SK-MEL-5 (cell line): Measurements from ENCODE around the gene REXO5. TPM values are rescaled to one million over a fixed set of nuclear protein-coding genes. Genes with fewer than 3 reads are reported as not detected.
"Not testable (repeated sequence)": the region's sequence is repeated elsewhere in the genome, so short reads cannot be mapped to it uniquely, and the experiment has no call there.

Source experiments
- DNase-seq: peaks from one replicate; pipeline ENCODE4 v3.0.0-alpha.2; 2016; ENCODE audit warnings: low read depth, low spot score
- in situ Hi-C: cut with HindIII; loops from 2 replicates; pipeline ENCODE4 v1.10.0; 2016; ENCODE audit warnings: low sequenced_read_pairs, high pct_unique_total_duplicates, low pct_unique_long_range_greater_than_20kb
- total RNA-seq: library from RNA; depleted of rRNA; stranded (reverse); fragments of >200 nt; shearing (Covaris generic); gene quantifications from 2 replicates; pipeline ENCODE4 v1.2.3, GENCODE V29; 2014

Gene REXO5
- total RNA-seq, 1 experiment from 2014 or later: 5.7 TPM

GRCh38 chr16:20862162-20862960 lies 56.0 kb downstream of the REXO5 start:
- in situ Hi-C loops: no loop called here

GRCh38 chr16:20864376-20864775 lies 58.0 kb downstream of the REXO5 start:
- in situ Hi-C loops, DNase-seq: not testable (repeated sequence)

More at GRCh38 chr16:20862162-20862960, 56.0 kb downstream of the REXO5 start:
- no peak for DNase-seq

- in situ Hi-C loops: no loop called here
Measured at GRCh38 chr16:20865420-20866131, 59.2 kb downstream of the REXO5 start.

GRCh38 chr16:20866145-20866772 lies 59.9 kb downstream of the REXO5 start:
- in situ Hi-C loops: no loop called here
- no peak for DNase-seq

More at GRCh38 chr16:20865420-20866131, 59.2 kb downstream of the REXO5 start:
- no peak for DNase-seq

GRCh38 chr16:20866801-20867200 lies 60.5 kb downstream of the REXO5 start:
- in situ Hi-C loops: no loop called here
- no peak for DNase-seq

GRCh38 chr16:20867585-20867984 lies 61.3 kb downstream of the REXO5 start:
- in situ Hi-C loops: no loop called here
- DNase-seq: no peak

GRCh38 chr16:20868890-20869289 lies 62.6 kb downstream of the REXO5 start:
- no peak for DNase-seq
- in situ Hi-C loops: no loop called here

GRCh38 chr16:20870122-20870820 lies 63.9 kb downstream of the REXO5 start:
- in situ Hi-C loops: no loop called here
- no peak for DNase-seq

- DNase-seq: no peak
- in situ Hi-C loops: no loop called here
Measured at GRCh38 chr16:20871258-20871657, 64.9 kb downstream of the REXO5 start.

GRCh38 chr16:20871941-20872815 lies 65.9 kb downstream of the REXO5 start:
- in situ Hi-C loops: no loop called here
- no peak for DNase-seq

- no peak for DNase-seq
- in situ Hi-C loops: no loop called here
Measured at GRCh38 chr16:20873331-20873730, 67.0 kb downstream of the REXO5 start.

GRCh38 chr16:20874088-20874581 lies 67.8 kb downstream of the REXO5 start:
- in situ Hi-C loops: no loop called here
- no peak for DNase-seq

- in situ Hi-C loops: no loop called here
- peak; percentile 6 for DNase-seq
Measured at GRCh38 chr16:20875355-20875650, 69.0 kb downstream of the REXO5 start.

GRCh38 chr16:20878682-20879147 lies 72.4 kb downstream of the REXO5 start:
- in situ Hi-C loops: no loop called here
- no peak for DNase-seq

- no peak for DNase-seq
- in situ Hi-C loops: no loop called here
Measured at GRCh38 chr16:20879175-20880040, 73.1 kb downstream of the REXO5 start.

GRCh38 chr16:20880867-20881502 lies 74.7 kb downstream of the REXO5 start:
- DNase-seq: no peak
- in situ Hi-C loops: no loop called here
